Heart left ventricle (tissue), 16 donors: Measurements from ENCODE around the gene DCHS1. TPM values are rescaled to one million over a fixed set of nuclear protein-coding genes. Genes with fewer than 3 reads are reported as not detected.

Experiments
- ATAC-seq, 4 donors: fragments of 200-7000 bp; cut with Tn5 transposase; one replicate each; pipeline ENCODE4 v1.9.1; 2020 to 2022; ENCODE audit warnings: moderate library complexity in 4 of 4, mild to moderate bottlenecking in 3 of 4, moderate number of reproducible peaks in 1 of 4
- DNase-seq, 5 donors: peaks; one replicate each; pipeline ENCODE4 v3.0.0-alpha.2; 2020
- H3K27ac ChIP-seq, 12 donors: fragments of 200-600 bp; sonication (generic) in 4 of 12; one replicate each; pipeline versions ENCODE4 v1.5.0 to v1.8.0; 2016 to 2022; ENCODE audit warnings: mild to moderate bottlenecking in 2 of 12
- H3K27me3 ChIP-seq, 9 donors: fragments of 200-600 bp; sonication (generic) in 2 of 9; one replicate each; pipeline versions ENCODE4 v1.5.1 to v1.8.0; 2016 to 2022; ENCODE audit warnings: mild to moderate bottlenecking in 3 of 9
- H3K36me3 ChIP-seq, 9 donors: fragments of 200-600 bp; sonication (generic) in 2 of 9; one replicate each; pipeline versions ENCODE4 v1.5.0 to v1.8.0; 2018 to 2022; ENCODE audit warnings: mild to moderate bottlenecking in 2 of 9
- H3K4me1 ChIP-seq, 12 donors: fragments of 200-600 bp; sonication (generic) in 4 of 12; one replicate each; pipeline versions ENCODE4 v1.5.0 to v1.8.0; 2016 to 2022; ENCODE audit warnings: mild to moderate bottlenecking in 3 of 12
- H3K4me3 ChIP-seq, 12 donors: fragments of 200-600 bp; sonication (generic) in 4 of 12; one replicate each; pipeline versions ENCODE4 v1.5.0 to v1.8.0; 2017 to 2022; ENCODE audit warnings: mild to moderate bottlenecking in 9 of 12, moderate library complexity in 4 of 12
- H3K9me3 ChIP-seq, 12 donors: fragments of 200-600 bp; sonication (generic) in 4 of 12; one replicate each; pipeline versions ENCODE4 v1.5.0 to v1.8.0; 2016 to 2022; ENCODE audit warnings: mild to moderate bottlenecking in 1 of 12
- CTCF ChIP-seq, 12 donors: fragments of 200-600 bp; sonication (generic) in 4 of 12; IDR thresholded peaks; one replicate each; pipeline versions ENCODE4 v1.5.0 to v1.8.0; 2018 to 2022; ENCODE audit warnings: antibody characterized with exemption in 12 of 12, mild to moderate bottlenecking in 5 of 12
- POLR2A ChIP-seq, 2 donors: fragments of 450-650 bp; IDR thresholded peaks; one replicate each; pipeline ENCODE4 v1.6.1; 2017; ENCODE audit warnings: antibody characterized with exemption in 2 of 2, mild to moderate bottlenecking in 2 of 2, moderate library complexity in 2 of 2
- WGBS, 4 donors: extraction: QIAGEN DNeasy Blood & Tissue Kit in 2 of 4; methylation state at CpG; one replicate each; pipeline versions ENCODE4 v1.1.5 to v1.1.7; 2013 to 2018; 5-methylcytosine and 5-hydroxymethylcytosine counted together
- intact Hi-C, 10 donors: fragments of 100-400 bp; cut with DNase I; formaldehyde crosslinking; loops; one replicate each; pipeline versions ENCODE4 v1.11.1 to v1.14.2; 2022
- polyA plus RNA-seq, 2 donors: library from polyadenylated mRNA; stranded (reverse); fragments of 200-250 nt; gene quantifications; one replicate each; pipeline ENCODE4 v1.2.3, GENCODE V29; 2013
- total RNA-seq, 9 donors: library from RNA; depleted of rRNA in 2 of 9; stranded (reverse); fragments of >200 nt in 2 of 9; fragmentation: NEBNext Ultra II Directional in 3 of 9; extraction: Animal tissue kit (Norgen Biotek cat#: 25700) in 3 of 9; gene quantifications; one replicate each; pipeline versions ENCODE4 v1.1.0 to v1.2.4, GENCODE V29; 2016 to 2023
- donor health status: ischemic (EF 13 %, LVEDD 7.1; RV severe dilation, severe dysfunction).
- donor health status: healthy with polysubstance abuse.
- donor health status: DM: no; HTN: yes; CAD: no.
- donor health status: DM: no; HTN: no; CAD: no.
- donor health status: ischemic (EF 25% LVEDD 6.9; RV normal size, moderate dysfunction).
- donor health status: ischemic (EF 25% LVEDD 5.7; RV mildly dilated, moderate dysfunction).
- donor health status: healthy.
- donor health status: DM: yes; HTN: yes; CAD: no.
- donor health status: ischemic (EF 35%, LVEDD 5.7; RV mildly dilated, moderate dysfunction).
- donor health status: nonischemic (EF 11% LVEDD 7.7; RV severe dilation, severe dysfunction).
- donor health status: DM: yes; HTN: yes; CAD: no.
- donor health status: PGD.
- donor health status: ischemic (EF 29% LVEDD 5.4; RV normal size, mild dysfunction).
- donor health status: nonischemic (EF 23%, LVEDD 6.1; RV moderate dilation, normal function).

The DCHS1 gene
- total and polyA plus RNA-seq, 11 donors, result 3.6 to 19.6 (median 10.5) TPM

- no peak overlapping the region for H3K4me3 ChIP-seq
- peaks cover 0 to 70% (median 57%) of the 10 kb centered on the region in 12 donors for H3K4me1 ChIP-seq
- H3K27me3 ChIP-seq, result no peaks in the 10 kb centered on the region
- intact Hi-C loops, result no loop called here
- DNase-seq, result no peak
- no peak for ATAC-seq
- no peaks in the 10 kb centered on the region for H3K9me3 ChIP-seq
- 78 to 89% (median 85%) methylated on average over 3 of the region's 3 CpGs for WGBS, 4 donors
- no peak for TF ChIP-seq CTCF (IDR thresholded peaks at IDR 0.05)
- TF ChIP-seq POLR2A (IDR thresholded peaks at IDR 0.05), result no peak
- H3K27ac ChIP-seq, result peak overlapping the region in 9 of 12 donors; percentile 44 to 94 (median 69)
- H3K36me3 ChIP-seq, result peaks cover 0 to 41% (median 20%) of the 10 kb centered on the region in 9 donors
Observed at GRCh38 chr11:6636480-6636879, 19.1 kb downstream of the DCHS1 start.

- peak; percentile 39 to 77 (median 62) for ATAC-seq
- Histone ChIP-seq H3K36me3 (peaks cover 0 to 45% (median 27%) of the 10 kb centered on the region in 9 donors), H3K9me3 (no peaks in the 10 kb centered on the region), H3K27me3 (no peaks in the 10 kb centered on the region), H3K4me3 (no peak overlapping the region), H3K4me1 (peaks cover 0 to 70% (median 57%) of the 10 kb centered on the region in 12 donors), H3K27ac (peak overlapping the region; percentile 2 to 94 (median 68))
- TF ChIP-seq POLR2A (IDR thresholded peaks at IDR 0.05), result no peak
- no peak for TF ChIP-seq CTCF (IDR thresholded peaks at IDR 0.05)
- WGBS, 4 donors, result 48 to 62% (median 51%) methylated on average over 10 of the region's 10 CpGs
- DNase-seq, result peak; percentile 67 to 84 (median 77)
- intact Hi-C loops, result loop anchor here in 1 of 10 donors (2.0 kb wide), 1 partner anchor 47 kb away; the partner anchor contains the start of gene MRPL17
Observed at GRCh38 chr11:6635082-6635932, 20.3 kb downstream of the DCHS1 start.

GRCh38 chr11:6634534-6634933, 21.1 kb downstream of the DCHS1 start:
- ATAC-seq (no peak), DNase-seq (no peak)
- intact Hi-C loops, result loop anchor here in 1 of 10 donors (2.0 kb wide), 1 partner anchor 48 kb away; the partner anchor contains the start of gene MRPL17
- Histone ChIP-seq H3K36me3 (peaks cover 0 to 46% (median 35%) of the 10 kb centered on the region in 9 donors), H3K4me1 (peaks cover 0 to 65% (median 56%) of the 10 kb centered on the region in 12 donors), H3K27ac (peak overlapping the region in 11 of 12 donors; percentile 28 to 94 (median 68)), H3K27me3 (no peaks in the 10 kb centered on the region), H3K4me3 (no peak overlapping the region), H3K9me3 (no peaks in the 10 kb centered on the region)
- TF ChIP-seq POLR2A (IDR thresholded peaks at IDR 0.05), result no peak
- TF ChIP-seq CTCF (IDR thresholded peaks at IDR 0.05), result no peak
- 70 to 82% (median 79%) methylated on average over 1 of the region's 1 CpG for WGBS, 4 donors
